Stimulated activated CD8-positive, alpha-beta memory T cell treated with anti-CD3 and anti-CD28 coated beads, Interleukin-12 subunit alpha, Interleukin-12 subunit beta, amount 100 ng/mL, for 1 hour (primary cell): ENCODE results near the gene HS1BP3.

Source experiments
- DNase-seq: peaks from one replicate; pipeline ENCODE4 v3.0.0-alpha.2; 2020; ENCODE audit warnings: low read depth

The HS1BP3 gene

DNA sequence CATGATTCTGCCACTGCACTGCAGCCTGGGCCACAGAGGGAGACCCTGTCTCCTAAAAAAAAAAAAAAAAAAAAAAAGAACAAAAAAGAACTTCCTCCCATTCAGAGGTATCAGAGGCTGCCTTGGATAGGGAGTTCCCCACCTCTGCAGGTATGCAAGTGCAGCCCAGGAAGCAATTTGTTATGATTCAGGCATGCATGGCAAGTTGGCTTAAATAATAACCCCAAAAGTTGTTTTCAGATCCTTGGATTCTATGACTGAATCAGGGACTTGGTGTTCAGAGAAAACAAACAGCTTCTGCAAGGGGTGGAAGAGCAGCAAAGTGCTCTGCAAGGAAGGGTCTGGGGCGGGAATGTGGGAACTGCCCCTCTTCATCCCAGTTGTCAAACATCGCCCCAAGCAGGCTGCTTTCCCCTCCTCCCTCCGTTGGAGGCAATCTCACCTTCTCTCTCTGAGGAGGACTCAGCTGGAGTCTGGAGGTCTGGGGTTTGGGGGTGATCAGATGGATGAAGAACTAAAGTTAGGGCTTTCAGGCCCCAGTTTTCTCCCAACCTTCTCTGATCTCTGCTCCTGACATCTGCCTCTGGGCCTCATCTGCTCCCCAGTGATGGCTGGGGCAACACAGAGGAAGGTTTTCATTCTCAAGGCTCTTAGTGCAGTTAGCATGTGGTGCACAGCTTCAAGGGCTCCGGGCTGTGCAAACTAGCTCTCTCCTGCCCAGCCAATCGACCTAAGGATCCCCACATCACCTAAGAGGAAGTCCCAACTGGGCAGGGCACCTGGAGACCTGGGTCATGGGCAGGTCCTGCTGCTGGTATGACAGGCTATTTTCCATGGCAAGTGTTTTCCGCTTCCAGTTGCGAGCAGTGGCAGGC is 12.5 kb upstream of the HS1BP3 start:
- DNase-seq, result no peak

GRCh38 chr2:20662308-20662937 is 11.5 kb upstream of the HS1BP3 start:
- no peak for DNase-seq

- DNase-seq, result peak; percentile 46
Measured at GRCh38 chr2:20661421-20662307, 10.8 kb upstream of the HS1BP3 start.

DNA sequence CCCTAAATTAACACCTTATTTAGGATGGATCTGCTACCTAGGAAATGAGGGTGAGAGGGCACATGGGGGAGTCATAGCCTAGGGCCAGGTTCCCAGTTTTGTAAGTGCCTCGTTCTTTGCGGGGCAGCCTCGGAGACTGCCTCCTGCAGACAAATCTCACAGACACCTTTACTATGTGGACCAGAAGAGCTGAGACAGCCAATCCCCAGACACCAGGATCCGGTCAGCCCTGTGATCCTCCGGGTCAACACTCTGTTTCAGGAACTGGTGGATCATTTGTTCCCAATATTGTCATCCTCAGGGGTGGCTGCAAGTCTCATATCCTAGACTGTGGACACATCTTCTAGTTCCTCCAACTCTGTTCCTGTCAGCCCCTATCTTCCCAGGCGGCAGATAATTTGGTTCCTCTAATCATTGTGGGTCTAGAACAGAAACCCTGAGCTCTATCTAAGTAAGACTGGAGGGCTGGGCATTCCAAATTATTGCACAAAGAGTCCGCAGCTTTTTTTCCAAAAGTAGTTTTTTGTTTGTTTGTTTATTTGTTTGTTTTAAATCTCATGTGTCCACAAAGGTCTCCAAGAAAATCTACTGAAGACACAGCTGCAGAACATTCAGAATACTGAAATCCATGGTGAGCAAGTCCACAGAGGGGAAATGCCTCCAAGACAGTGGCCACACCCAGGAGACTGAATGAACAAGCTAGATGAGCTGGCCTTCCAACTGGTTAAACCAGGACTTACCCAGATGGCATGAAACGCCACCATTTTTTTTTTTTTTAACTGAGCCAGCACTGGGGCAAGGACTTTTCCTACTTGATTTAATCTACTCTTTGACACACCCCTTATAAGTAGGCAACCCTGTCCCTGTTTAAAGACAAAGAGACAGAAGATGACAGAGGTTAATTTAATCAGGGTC is 9.9 kb upstream of the HS1BP3 start:
- no peak for DNase-seq

DNA sequence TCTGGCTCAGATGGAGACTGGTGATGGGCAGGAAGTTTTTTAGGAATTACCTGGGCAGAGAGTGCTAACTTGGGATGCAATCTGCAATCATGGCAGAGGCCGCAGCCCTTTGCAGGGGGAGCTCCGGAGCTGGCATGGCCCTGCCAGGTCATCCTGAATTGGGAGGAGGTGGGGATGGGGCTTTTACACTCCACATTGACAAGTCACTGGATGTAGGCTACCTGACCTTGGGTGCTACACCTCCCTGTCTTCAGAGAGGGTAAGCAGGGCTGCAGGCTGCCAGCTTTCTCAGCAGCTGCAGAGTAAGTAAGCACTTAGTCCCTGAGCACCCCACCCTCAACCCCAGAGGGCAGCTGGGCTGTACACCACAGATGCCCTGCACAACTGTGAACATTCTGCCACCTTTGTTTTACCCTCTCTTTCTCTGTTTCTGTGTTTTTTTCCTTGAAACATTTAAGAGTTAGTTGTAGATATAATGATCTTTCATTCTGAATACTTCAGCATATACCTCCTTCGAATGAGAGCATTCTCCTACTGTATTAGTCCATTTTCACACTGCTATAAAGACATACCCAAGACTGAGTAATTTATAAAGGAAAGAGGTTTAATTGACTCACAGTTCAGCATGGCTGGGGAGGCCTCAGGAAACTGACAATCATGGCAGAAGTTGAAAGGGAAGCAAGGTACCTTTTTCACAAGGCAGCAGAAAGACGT is 6.8 kb upstream of the HS1BP3 start:
- DNase-seq, result no peak

GRCh38 chr2:20656561-20656960 is 5.7 kb upstream of the HS1BP3 start:
- no peak for DNase-seq

DNA sequence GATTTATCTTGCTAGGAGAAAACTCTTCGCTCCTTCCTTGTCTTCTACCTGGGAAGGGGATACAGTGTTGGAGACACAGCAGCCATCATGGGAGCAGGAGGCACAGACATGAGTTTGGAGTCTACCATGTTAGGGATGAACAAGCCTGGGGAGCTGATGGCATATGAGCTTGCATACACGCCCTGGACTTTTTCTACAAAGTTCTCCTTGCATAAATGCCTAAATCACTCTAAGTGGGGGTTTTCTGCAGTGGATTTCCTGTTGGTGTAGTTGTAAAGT is 3.6 kb upstream of the HS1BP3 start:
- no peak for DNase-seq

- no peak for DNase-seq
Measured at GRCh38 chr2:20653695-20654534, 3.0 kb upstream of the HS1BP3 start.

DNA sequence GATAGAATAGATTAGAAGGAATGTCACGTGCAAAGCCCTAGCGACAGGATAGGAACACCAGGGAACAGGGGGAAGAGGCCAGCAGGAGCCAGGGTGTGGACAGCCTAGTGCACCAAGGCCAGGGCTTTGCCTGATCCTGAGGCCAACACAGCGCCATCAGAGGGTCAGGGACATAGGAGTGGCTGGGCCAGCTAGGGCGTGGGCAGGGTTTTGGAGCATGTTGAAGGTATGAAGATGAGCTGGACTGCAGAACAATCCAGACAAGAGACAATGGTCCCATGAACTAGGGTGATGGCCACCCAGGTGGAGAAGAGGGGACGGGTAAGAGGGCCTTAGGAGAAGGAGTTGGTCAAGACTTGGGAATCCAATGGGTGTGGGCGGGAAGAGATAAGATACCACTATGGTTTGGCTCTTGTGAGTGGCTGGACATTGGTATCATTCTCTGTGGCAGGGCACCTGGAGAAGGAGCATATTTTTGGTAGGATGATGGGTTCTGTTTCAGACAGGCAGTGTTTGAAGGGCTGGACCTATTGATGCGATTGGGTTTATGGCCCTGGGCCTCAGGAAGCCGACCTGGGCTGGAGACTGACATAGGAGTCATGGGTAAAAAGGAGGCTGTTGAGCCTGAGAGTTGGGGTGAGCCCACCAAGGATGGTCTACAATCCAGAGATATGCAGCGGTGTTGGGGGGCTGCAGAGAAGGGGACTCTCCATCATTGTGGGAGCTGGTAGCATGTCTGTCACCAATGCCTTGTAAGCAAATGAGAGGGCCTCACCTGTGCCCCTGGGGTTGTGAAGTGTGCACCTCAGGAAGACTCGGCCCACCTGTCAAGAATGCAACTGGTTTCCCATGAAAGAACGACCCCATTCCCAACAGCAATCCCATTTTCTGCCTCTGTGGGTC is 2.0 kb upstream of the HS1BP3 start:
- no peak for DNase-seq

DNA sequence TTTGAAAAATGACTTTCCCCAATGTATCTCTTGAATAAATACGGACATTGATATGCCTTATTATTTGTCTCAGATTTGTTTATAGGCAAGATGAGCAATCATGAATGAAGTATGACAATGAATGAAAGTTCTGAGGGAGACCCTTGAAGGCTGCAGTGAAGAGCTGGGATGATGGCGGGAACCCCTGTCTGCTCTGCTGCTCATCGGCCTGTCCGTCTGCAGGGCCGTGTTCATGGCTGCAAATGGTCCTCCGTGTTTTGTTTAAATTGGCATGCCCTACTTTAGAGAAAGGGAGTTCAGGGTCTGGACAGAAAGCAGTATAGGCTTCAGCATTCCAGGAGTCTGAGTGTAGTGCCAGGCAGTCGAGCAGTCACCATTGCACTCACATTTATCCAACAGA is 1.2 kb upstream of the HS1BP3 start:
- DNase-seq, result no peak

- no peak for DNase-seq
Measured at GRCh38 chr2:20651731-20652099, 817 bp upstream of the HS1BP3 start.

GRCh38 chr2:20650393-20650876 is 463 bp downstream of the HS1BP3 start:
- DNase-seq, result no peak

DNA sequence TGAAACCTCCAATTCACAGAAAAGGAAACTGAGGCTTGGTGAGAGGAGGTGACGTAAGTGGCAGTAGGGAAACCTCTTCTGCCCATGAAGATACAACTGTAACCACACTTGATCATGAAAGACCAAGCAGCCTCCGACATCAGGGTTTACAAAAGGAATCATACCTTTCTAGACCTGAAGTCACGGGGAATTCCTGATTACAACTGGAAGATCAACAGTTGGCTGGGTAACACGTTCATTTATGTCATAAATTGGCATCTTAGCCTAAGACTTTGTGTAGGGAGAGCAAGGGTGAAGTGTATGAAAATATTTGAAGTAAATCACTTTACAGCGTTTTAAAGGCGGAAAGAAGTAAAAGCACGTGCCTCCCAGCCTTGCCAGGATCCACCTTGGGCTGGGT is 922 bp downstream of the HS1BP3 start:
- no peak for DNase-seq

DNA sequence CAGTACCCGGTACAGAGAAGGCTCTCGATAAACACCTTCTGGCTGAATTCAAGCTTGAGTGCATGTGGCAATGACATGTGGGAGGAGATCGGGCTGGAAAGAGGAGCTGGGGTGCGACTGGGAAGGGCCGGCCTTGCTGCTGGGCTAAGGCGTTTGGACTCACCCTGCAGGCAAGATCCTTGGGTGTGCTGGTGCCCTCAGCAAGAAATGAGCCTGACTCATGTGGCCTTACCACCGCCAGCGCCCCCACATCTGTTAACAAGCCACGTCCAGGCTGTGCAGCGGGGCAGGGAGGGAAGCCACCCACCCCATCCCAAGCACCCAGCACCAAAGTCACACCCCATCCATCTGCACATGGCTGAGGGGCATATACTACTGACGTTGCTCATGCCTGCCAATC is 1.3 kb downstream of the HS1BP3 start:
- DNase-seq, result no peak

- DNase-seq, result no peak
Measured at GRCh38 chr2:20648831-20649230, 2.1 kb downstream of the HS1BP3 start.

DNA sequence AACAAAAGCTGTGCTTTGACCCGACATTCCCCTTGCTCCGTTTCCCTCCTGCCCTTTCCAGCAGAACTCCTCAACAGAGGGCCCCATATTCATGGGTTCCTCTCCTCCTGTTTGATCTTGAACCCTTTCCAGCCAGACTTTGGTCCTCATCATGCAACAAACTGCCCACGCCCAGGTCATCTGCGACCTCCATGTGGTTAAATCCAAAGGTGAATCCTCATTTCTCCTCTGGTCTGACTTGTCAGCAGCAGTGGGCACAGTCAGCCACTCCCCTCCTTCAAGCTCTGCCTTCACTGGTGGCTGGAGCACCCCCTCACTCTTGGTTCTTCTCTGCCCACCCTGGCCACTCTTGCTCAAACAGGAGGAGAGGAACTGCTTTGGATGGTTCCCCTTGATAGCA is 2.7 kb downstream of the HS1BP3 start:
- no peak for DNase-seq

DNA sequence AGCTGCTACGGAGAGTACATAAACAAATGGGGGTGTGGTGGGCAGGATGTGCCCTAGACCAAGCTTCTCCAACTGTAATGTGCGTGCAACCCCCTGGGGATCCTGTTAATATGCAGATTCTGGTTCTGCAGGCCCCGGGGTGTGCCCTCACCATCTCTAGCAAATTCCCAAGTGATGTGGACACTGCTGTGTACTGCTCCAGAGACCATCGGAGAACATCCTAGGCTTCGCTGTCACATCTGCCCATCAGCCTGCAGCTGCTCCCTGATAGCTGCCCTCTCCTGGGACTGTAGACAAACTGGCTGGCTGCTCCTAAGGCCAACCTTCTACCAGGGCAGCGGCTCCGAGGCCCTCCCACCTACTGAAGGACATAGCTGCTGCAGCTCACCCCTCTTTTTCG is 3.2 kb downstream of the HS1BP3 start:
- no peak for DNase-seq

- no peak for DNase-seq
Measured at GRCh38 chr2:20647211-20647610, 3.7 kb downstream of the HS1BP3 start.

DNA sequence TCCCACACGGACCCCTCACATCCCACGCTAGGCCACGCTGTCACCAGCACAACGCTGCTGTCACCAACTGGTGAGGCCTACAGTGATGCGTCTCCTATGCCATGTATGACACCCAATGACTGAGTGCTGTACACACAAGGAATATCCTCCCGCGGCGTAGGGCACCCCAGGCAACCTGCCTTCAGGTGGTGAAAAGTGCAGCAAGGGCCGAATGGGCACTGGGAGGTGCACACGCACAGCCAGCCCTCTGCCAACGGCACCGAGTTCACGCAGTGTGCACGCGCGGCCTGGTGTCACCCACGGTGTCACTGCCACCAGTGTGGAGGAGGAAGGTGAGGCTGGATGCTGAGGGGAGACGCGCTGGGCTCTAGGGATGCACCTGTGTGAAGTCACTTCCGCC is 4.5 kb downstream of the HS1BP3 start:
- DNase-seq, result no peak
